ENCODE measurements around the gene BNC1. TPM values are rescaled to one million over a fixed set of nuclear protein-coding genes. Genes with fewer than 3 reads are reported as not detected.
A peak's percentile ranks its signal among the peaks of the same experiment; 100 is the strongest.

Gene BNC1
- total and polyA plus RNA-seq, 11 donors, result 0.08 to 24.5 (median 0.17) TPM; not detected in 2

- ATAC-seq (no peak), DNase-seq (no peak)
- WGBS, 4 donors, result 27 to 32% (median 30%) methylated on average over 3 of the region's 3 CpGs
- TF ChIP-seq POLR2A (IDR thresholded peaks at IDR 0.05), result no peak
- TF ChIP-seq, protein P1, sequence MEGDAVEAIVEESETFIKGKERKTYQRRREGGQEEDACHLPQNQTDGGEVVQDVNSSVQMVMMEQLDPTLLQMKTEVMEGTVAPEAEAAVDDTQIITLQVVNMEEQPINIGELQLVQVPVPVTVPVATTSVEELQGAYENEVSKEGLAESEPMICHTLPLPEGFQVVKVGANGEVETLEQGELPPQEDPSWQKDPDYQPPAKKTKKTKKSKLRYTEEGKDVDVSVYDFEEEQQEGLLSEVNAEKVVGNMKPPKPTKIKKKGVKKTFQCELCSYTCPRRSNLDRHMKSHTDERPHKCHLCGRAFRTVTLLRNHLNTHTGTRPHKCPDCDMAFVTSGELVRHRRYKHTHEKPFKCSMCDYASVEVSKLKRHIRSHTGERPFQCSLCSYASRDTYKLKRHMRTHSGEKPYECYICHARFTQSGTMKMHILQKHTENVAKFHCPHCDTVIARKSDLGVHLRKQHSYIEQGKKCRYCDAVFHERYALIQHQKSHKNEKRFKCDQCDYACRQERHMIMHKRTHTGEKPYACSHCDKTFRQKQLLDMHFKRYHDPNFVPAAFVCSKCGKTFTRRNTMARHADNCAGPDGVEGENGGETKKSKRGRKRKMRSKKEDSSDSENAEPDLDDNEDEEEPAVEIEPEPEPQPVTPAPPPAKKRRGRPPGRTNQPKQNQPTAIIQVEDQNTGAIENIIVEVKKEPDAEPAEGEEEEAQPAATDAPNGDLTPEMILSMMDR (IDR thresholded peaks at IDR 0.05), result no peak
- no peak overlapping the region for H3K4me3 ChIP-seq
- peaks cover 0 to 3% (median 0%) of the 10 kb centered on the region in 9 donors for H3K27me3 ChIP-seq
- peaks cover 0 to 18% (median 8%) of the 10 kb centered on the region in 12 donors for H3K4me1 ChIP-seq
- peaks cover 0 to 4% (median 0%) of the 10 kb centered on the region in 12 donors for H3K9me3 ChIP-seq
- H3K27ac ChIP-seq, result no peak overlapping the region
- intact Hi-C loops (cut with DNase I), result no loop called here
- H3K36me3 ChIP-seq, result no peaks in the 10 kb centered on the region
Measured at GRCh38 chr15:83210619-83211018, 73.8 kb downstream of the BNC1 start.

DNA sequence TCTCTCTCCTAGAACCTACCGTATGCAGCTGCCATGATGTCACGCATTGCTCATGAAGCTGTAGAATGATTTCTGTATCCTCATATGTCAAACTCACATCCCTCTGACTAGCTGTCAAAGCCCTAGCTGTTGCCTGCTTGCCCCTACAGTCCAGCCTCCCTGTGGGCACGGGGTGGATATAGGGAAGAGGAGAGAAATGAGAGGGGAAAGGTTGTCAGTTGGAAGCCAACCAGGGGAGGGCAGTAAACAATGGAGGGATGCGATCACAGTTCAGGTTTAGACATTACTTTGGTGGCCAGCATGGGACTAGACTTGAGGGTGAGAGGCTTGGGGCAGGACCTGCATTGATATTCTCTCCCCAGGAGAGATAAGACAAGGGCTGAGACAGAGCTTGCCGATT is 75.1 kb downstream of the BNC1 start:
- Histone ChIP-seq H3K36me3 (no peaks in the 10 kb centered on the region), H3K4me1 (peaks cover 0 to 30% (median 18%) of the 10 kb centered on the region in 12 donors), H3K27me3 (peaks cover 0 to 3% (median 0%) of the 10 kb centered on the region in 9 donors), H3K9me3 (no peaks in the 10 kb centered on the region), H3K27ac (no peak overlapping the region), H3K4me3 (no peak overlapping the region)
- 70 to 79% (median 73%) methylated on average over 5 of the region's 5 CpGs for whole genome bisulfite sequencing, 4 donors
- DNase-seq (no peak), ATAC-seq (no peak)
- no peak for TF ChIP-seq POLR2A (IDR thresholded peaks at IDR 0.05)
- intact Hi-C loops (cut with DNase I), result loop anchor here (5.0 to 10.0 kb wide), 8 partner anchors 55 to 667 kb away; partner anchors contain the start of genes C15orf40 (in 9 of the 10), BTBD1 (in 4 of the 10), TM6SF1 (in 2 of the 10) and RPS17 (in 1 of the 10)

GRCh38 chr15:83208367-83208661 is 76.2 kb downstream of the BNC1 start:
- peak overlapping the region; percentile 48 to 93 (median 80) for H3K4me3 ChIP-seq
- 9 to 14% (median 13%) methylated on average over 11 of the region's 11 CpGs for WGBS, 4 donors
- H3K36me3 ChIP-seq, result no peaks in the 10 kb centered on the region
- H3K27me3 ChIP-seq, result peaks cover 0 to 3% (median 0%) of the 10 kb centered on the region in 9 donors
- DNase-seq (no peak), ATAC-seq (no peak)
- TF ChIP-seq, protein P1 (IDR thresholded peaks at IDR 0.05), result peak in 1 of 12 donors; percentile 26
- TF ChIP-seq POLR2A (IDR thresholded peaks at IDR 0.05), result no peak
- no peaks in the 10 kb centered on the region for H3K9me3 ChIP-seq
- peaks cover 0 to 30% (median 18%) of the 10 kb centered on the region in 12 donors for H3K4me1 ChIP-seq
- intact Hi-C loops (cut with DNase I), result loop anchor here (5.0 to 10.0 kb wide), 8 partner anchors 54 to 666 kb away; partner anchors contain the start of genes C15orf40 (in 9 of the 10), BTBD1 (in 4 of the 10), TM6SF1 (in 2 of the 10) and RPS17 (in 1 of the 10)
- H3K27ac ChIP-seq, result peak overlapping the region in 11 of 12 donors; percentile 18 to 95 (median 89)

DNA sequence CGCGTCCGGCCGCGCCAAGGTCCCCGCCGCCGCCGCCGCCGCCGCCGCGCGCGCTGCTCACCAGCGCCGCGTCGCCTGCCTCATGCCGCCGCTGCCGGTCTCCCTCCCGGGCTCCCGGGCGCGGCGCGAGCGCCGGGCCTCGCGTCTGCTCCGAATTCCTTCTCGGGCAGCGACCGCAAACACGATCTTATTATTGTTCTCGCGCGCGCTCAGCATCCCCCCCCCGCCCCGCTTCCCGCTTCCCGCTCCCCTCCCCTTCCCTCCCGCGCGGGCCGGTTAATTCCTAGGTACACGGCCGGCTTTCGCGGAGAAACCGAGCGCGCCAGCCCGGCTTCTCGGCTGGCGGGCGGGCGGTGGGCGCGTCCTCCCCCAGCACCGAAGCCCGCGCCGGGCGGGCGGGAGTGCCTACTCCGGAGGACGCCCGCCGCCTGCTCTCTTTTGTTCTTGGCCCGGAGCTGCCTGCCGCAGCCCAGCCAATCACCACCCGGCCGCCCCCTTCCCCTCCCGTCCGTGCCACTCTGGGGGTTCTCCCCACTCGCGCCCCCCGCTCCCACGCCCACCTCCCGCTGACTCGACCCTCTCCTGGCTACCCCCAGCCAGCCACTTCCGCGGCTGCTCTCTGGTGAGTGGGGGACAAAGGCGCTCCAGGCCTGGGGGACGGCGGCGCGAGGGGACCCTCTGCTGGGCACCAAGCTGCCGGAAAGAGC is 76.7 kb downstream of the BNC1 start, which contains the start of gene HDGFL3:
Gene HDGFL3, minus strand, starts transcription at position 164 of the 707 bp plus-strand sequence. CDS start 409 bp downstream, outside the sequence.
- WGBS, 4 donors, result 0 to 1% (median 1%) methylated on average over 19 to 94 of the region's 94 CpGs
- ATAC-seq, result peak; percentile 7 to 64 (median 50)
- intact Hi-C loops (cut with DNase I), result loop anchor here (1.0 to 10.0 kb wide), 10 partner anchors 53 to 666 kb away; partner anchors contain the start of genes C15orf40 (in 10 of the 10), BTBD1 (in 4 of the 10), TM6SF1 (in 2 of the 10) and RPS17 (in 1 of the 10)

More for the DNA sequence above, 76.7 kb downstream of the BNC1 start, which contains the start of gene HDGFL3:
- peak in 1 of 2 donors; percentile 38 for TF ChIP-seq POLR2A (IDR thresholded peaks at IDR 0.05)
- TF ChIP-seq, protein P1 (IDR thresholded peaks at IDR 0.05), result peak in 2 of 12 donors; percentile 12 to 18
- Histone ChIP-seq H3K4me3 (peak within 1 kb of the TSS; percentile 48 to 93 (median 82)), H3K9me3 (no peaks in the 10 kb centered on the region), H3K27ac (peak within 1 kb of the TSS; percentile 84 to 95 (median 90)), H3K4me1 (peaks cover 0 to 35% (median 18%) of the 10 kb centered on the region in 12 donors), H3K27me3 (peaks cover 0 to 3% (median 0%) of the 10 kb centered on the region in 9 donors), H3K36me3 (no peaks in the 10 kb centered on the region)
- DNase-seq, result peak; percentile 69 to 76 (median 75)

All from heart left ventricle (tissue), 16 donors.